ENCODE measurements around the gene ABCA9.
"Not testable (repeated sequence)": the region's sequence is repeated elsewhere in the genome, so short reads cannot be mapped to it uniquely, and the experiment has no call there.

Gene ABCA9

DNA sequence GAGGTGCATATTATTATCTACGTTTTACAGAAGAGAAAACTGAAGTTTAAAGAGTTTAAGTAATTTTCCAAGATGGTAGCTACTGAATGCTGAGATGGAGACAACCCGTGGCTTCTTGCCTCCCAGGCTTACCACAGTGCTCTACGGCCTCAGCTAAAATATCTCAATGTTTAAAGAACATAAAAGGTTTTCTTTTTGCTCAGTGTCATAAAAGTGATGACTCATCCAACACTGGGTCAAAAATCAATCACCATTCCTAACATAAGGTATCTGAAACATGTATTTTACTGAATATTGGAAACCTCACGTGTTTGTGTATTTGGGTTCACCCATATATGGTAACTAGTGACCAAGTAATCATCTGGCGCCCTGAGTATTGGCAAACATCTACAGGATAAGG lies 18.4 kb downstream of the ABCA9 start:
- DNase-seq (ENCODE audit: low spot score), result no peak

DNA sequence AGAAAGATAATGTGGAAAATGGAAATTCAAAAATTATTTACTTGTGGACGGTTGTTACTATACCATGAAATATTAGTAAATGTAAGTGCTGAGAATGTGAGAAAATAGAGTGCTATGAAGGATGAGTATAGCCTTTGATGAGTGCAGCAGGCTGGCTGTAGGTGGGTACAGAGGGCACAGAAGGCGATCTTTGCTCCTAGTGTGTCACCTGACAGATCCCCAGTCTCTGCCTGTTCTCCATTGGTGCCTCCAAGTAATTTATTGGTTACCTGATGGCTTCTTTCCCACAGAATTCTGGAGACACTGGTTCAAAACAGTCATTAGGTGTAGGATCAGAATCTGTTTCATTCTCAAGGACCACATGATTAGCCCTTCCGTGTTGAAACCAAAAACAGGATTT lies 28.9 kb downstream of the ABCA9 start:
- DNase-seq (ENCODE audit: low spot score), result no peak

DNA sequence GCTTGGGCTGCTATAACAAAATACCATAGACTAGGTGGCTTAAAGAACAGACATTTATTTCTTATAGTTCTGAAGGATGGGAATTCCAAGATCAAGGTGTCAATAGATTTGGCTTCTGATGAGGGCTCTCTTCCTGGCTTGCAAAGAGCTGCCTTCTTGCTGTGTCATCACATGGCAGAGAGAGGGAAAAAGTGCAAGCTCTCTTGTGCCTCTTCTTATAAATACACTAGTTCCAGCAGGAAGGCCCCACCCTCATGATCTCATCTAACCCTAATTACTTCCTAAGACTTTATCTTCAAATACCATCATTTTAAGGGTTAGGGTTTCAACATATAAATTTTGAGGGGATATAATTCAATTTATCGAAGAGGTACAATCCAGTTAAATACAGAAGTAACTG lies 30.6 kb downstream of the ABCA9 start:
- DNase-seq (ENCODE audit: low spot score), result no peak

DNA sequence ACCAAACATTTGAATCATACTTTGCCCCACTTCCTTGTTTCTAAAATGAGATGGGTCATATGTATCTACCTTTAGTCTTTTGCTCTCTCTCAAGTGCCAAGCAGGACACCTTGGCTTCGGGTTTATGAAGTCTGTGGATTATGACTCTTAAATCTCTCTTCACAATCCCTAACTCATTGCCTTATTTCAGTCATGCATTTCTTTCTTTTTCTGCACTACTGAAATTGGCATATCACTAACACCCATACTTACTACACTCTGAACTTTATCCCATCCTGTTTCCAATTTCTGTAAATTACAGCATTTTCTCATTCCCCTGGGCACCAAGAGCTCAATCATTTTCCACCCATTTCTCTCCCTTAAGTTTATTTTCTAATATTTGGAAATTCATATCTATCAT lies 42.0 kb downstream of the ABCA9 start:
- DNase-seq (ENCODE audit: low spot score), result no peak

DNA sequence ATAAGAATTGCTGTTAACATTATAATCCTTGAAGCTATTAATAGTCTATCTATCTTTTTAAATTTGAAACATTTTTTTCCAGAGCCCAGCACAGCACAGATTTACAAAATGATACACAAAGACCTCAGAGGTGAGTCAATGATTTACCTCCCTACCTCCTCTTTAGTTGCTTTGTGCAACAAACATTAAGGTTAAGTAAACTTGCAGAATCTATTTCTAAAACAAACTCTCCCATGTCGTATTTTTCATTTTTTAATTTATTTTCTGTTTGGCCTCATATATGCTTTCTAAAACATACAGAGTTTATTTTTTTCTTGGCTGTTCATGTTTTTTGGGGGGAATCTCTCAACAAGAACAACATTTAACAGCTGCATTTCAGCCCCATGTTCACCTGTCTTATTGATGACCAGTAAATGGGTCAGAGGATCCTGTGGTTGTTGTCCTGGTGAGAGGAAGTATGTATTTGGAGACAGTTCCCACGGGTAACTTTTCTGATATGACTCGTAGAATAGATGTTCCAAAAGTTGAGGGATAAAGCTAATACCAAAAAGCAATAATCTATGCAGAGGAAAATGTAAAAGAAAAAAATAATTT lies 42.6 kb downstream of the ABCA9 start:
- no peak for DNase-seq (ENCODE audit: low spot score)

DNA sequence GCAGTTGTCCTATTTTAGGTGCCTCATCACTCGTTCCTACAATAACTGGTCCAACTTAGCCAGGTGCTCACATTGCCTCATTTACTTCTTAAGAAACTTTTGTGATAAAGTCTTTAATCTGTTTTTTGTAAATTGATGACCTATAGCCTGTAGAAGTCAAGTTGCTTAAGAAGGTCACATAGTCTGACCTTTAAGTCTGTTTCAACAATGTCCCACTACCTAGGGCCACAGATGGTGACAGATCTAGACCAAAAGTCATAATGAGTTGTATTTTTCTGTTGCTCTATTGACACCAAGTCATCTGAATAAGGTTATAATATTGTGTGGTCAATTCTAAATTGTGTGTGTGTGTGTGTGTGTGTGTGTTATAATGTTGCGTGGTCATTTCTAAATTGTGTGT lies 45.1 kb downstream of the ABCA9 start:
- DNase-seq (ENCODE audit: low spot score), result no peak

DNA sequence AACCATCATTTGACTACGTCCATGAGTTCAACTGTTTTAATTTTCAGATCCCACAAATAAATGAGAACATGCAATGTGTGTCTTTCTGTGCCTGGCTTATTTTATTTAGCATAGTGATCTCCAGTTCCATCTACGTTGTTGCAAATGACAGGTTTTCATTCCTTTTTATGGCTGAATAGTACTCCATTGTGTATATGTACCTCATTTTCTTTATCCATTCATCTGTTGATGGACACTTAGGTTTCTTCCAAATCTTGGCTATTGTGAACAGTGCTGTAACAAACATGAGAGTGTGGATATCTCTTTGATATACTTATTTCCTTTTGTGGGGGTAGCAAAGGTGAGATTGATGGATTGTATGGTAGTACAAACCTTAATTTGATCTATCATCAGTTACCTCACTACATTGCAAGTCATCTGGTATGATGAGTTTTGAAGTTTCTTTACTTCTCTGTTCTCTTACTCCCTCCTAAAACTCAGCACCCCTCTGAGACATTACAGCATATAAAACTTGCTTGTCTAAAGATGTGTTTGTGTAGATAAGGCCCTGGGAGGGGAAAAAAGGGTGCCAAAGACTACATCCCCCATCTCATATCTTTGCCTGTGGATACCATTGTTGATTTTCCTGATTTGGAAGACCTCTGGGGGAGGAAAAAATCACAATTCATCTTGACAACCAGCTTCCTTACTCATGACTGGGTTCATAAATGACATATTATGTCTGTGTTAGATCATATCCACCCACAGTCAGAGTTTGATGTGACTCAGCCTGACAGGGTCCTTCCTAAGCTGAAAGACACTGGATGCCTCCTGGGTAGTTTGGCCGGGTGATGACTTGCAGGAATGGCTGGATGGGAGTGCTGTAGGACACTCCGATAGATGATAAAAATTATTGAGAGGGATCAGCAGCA lies 47.6 kb downstream of the ABCA9 start:
- peak; percentile 17 for DNase-seq (ENCODE audit: low spot score)

DNA sequence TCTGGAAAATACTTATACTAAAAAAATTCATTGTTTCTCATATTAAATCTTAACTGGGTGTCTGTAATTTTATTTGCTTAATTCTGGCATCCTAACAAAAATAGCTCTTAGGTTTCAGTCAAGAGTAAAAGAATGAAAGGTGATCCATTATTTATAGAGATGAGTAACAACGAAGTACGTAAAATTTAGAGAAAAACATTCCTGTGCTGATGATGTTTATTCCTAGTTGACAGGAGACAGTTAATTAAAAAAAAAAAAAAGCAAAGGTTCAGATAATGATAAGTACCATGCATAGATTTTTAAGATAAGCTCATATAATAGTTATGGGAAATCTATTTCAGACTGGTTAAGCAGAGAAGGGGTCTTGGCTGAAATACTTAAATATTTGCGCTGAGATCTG lies 50.8 kb downstream of the ABCA9 start:
- no peak for DNase-seq (ENCODE audit: low spot score)

DNA sequence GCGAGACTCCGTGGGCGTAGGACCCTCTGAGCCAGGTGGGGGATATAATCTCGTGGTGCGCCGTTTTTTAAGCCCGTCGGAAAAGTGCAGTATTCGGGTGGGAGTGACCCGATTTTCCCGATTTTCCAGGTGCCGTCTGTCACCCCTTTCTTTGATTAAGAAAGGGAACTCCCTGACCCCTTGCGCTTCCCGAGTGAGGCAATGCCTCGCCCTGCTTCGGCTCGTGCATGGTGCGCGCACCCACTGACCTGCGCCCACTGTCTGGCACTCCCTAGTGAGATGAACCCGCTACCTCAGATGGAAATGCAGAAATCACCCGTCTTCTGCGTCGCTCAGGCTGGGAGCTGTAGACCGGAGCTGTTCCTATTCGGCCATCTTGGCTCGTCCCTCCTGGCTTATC lies 56.0 kb downstream of the ABCA9 start:
- DNase-seq (ENCODE audit: low spot score), result not testable (repeated sequence)

DNA sequence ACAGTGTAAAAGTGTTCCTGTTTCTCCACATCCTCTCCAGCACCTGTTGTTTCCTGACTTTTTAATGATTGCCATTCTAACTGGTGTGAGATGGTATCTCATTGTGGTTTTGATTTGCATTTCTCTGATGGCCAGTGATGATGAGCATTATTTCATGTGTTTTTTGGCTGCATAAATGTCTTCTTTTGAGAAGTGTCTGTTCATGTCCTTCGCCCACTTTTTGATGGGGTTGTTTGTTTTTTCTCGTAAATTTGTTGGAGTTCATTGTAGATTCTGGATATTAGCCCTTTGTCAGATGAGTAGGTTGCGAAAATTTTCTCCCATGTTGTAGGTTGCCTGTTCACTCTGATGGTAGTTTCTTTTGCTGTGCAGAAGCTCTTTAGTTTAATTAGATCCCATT lies 61.0 kb downstream of the ABCA9 start:
- not testable (repeated sequence) for DNase-seq (ENCODE audit: low spot score)

DNA sequence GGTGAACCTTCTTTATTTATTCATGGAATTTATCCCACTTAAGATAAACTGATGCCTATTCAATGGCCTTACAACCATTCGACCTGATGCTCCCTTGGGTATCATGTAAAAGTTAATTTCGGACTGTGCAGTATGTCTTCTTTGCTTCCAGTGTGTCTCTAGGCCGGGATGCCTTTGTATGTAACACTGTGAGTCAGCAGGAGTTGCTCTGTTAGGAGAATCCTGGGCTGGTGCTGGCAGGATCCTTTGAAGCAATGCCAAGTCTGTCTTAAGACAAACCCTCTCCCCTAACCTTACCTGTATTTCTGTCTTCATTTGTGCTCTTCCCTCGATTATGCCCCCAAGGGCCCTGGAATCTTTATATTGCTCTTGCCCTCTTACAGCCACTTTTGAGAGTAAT lies 67.6 kb downstream of the ABCA9 start:
- DNase-seq (ENCODE audit: low spot score), result peak; percentile 21

DNA sequence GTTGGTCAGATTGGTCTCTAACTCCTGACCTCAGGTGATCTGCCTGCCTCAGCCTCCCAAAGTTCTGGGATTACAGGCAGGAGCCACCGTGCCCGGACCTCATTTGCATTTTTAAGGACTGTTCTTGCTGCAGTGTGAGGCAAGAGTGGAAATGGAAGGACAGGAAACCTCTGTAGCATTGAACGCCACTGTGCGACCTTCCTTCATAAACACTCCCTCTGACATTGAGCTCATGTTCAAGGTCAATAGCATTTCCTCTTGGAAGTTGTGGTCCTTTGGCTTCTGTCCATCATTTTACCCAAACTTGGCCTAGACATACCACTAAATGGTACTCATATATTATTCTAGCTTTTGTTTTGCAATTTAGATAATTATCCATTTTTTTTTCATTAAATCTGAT lies 72.8 kb downstream of the ABCA9 start:
- DNase-seq (ENCODE audit: low spot score), result no peak

DNA sequence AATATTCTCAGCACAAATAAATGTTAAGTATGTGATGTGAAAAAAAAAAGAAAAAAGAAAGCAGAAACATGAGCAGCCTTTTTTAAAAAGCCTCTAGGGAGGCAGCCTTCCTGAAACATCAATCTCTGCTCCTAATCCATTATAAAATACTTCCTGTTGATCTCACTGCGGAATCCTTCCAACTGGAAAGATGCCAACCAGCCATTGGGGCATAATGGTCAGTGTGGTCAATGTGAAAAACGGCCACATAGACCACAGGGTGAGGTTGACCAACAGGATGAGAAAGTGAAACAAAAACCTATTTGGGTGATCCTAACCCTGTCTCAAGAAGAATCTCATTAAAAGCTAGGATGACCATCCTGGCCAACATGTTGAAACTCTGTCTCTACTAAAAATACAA lies 79.4 kb downstream of the ABCA9 start:
- peak; percentile 75 for DNase-seq (ENCODE audit: low spot score)

DNA sequence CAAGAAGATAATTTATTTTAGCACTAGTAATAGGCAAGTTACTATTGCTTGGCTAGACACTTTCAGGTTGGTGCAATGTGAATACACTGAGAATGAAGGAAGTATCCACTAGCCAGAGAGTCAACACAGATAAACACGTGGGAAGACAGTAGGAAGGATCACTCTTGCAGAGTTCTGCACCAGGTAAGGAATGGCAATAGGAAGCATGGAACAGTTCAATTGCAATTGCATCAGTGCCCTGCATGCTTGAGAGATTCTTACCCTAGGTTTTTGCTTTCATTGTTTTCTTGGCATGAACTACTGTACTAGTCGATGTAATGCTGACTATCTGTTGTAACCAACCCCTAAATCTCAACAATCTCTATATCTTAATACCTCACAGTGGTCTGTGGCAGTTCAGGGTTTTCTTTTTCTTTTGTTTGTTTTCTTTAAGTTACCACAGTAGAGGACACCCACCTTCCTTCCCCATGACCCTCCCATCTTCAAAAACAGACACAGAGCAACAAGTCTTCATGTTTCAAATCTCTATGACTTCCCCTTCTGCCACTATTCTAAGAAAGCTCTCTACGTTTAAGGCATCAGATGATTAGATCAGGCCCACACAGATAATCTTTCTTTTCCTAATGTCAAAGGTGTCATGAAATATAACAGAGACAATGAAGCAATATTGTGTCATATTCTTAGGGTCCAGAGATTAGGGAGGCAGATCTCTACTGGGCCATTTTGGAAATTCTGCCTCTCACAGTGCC lies 87.5 kb downstream of the ABCA9 start:
- no peak for DNase-seq (ENCODE audit: low spot score)

DNA sequence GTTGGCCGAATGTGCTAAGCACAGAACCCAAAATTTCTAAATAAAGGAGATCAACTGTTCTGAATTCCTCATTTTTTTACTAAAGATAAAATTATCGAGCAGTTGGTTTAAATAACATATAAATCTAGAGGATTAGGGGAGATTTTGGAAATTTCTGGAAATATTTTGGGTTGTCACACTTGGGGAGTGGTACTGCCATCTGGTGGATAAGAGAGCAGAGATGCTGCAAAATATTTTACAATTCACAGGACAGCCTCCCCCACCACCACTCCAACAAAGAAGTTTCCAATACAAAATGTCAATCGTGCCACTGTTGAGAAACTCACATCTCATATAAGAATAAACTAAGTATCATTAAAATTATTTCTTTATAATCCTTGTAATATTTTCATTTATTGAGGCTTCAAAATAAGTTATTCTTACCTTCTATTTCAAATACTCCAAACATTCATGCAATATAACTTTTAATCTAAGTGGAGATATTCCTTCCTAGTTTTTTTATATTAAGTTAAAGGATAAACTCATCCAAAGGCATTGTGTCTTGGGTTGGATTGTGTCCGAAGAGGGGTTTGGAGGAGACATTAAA lies 88.5 kb downstream of the ABCA9 start:
- peak; percentile 59 for DNase-seq (ENCODE audit: low spot score)

DNA sequence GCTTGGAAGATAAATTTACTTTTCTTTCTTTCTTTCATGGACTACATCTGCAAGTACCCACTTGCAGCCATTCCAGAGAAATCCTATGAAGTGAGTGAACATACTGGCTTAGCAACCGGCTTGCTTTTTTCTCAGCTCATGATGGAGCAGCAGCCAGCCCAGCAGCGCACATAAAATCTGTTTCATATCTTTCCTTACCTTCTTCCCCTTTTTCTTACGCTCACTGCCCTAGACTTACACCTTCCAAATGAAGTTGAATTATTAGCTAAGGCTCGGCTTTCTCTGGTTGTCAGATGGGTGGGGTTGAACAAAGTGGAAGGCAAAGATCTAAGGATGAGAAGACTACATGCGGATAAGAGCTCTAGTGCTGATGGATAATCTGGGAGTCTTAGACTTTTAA lies 91.6 kb downstream of the ABCA9 start:
- no peak for DNase-seq (ENCODE audit: low spot score)

DNA sequence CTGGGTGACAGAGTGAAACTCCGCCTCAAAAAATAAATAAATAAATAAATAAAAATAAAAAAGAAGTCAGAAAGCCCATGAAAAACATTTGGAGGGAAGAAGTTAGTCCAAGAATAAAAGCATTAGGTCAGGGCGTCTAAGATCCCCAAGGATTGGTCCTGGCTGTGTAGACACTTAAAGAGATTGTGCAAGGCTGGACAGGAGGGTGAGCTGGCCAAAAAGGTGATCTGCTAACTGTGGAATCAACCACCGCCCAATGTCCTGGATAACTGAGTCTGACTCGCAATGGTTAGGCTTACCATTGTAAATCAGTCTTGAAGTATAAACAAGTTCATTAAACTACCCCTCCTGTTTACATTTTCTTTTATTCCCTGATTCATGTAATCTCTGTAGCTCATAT lies 96.8 kb downstream of the ABCA9 start:
- DNase-seq (ENCODE audit: low spot score), result no peak

DNA sequence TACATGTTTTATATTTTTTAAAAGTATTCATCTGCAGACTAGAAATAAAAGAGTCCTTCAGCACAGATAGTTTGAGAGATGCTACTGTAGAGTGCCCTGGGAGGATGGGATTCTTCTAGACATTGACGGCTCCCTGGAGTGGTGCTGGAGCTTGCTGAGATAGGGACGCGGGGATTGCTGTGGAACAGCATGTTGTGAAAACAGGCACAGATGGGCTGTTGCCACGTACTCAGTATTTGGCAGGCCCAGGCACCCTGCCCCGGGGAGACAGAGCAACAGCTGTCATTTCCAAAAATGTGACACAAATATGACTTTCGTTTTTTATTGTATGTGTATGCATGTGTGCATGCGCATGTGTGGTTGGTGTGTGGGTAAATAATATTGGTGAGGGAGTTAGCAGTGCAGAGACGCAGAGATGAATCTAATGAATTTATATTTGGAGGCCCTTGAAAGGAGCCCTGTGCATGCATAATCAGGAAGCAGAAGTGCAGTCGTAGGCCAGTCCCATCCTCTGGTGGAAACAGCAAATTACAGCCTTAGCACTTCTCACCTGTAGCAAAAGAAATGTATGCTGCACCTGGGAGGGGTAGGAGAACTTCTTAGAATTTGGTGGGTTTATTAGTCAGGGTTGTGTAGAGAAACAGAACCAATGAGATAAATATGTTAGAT lies 99.4 kb downstream of the ABCA9 start:
- DNase-seq (ENCODE audit: low spot score), result no peak

DNA sequence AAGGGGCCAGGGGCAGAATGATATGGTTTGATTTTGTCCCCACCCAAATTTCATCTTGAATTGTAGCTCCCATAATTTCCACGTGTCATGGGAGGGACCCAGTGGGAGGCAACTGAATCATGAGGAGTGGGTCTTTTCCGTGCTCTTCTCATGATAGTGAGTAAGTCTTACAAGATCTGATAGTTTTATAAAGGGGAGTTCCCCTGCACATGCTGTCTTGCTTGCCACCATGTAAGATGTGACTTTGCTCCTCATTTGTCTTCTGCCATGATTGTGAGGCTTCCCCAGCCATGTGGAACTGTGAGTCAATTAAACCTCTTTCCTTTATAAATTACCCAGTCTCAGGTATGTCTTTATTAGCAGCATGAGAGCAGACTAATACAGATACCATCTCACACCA lies 101.6 kb downstream of the ABCA9 start:
- DNase-seq (ENCODE audit: low spot score), result not testable (repeated sequence)

DNA sequence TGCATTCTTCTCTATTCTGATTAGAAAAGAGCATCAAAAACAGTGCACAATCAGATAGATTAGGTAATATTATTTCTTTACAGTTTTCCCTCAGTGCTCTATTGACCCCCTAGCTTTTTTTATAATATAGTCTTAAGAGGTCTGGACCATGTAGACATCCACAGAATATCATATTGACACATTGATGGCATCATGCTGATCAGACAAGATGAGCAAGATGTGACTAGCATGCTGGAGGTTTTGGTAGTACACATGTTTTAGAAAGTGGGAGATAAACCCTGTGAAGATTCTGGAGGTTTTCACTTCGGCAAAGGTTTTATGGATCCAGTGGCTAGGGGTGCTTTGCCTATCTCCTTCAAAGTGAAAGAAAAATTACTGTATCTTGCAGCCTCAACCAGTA lies 102.8 kb downstream of the ABCA9 start:
- no peak for DNase-seq (ENCODE audit: low spot score)

DNA sequence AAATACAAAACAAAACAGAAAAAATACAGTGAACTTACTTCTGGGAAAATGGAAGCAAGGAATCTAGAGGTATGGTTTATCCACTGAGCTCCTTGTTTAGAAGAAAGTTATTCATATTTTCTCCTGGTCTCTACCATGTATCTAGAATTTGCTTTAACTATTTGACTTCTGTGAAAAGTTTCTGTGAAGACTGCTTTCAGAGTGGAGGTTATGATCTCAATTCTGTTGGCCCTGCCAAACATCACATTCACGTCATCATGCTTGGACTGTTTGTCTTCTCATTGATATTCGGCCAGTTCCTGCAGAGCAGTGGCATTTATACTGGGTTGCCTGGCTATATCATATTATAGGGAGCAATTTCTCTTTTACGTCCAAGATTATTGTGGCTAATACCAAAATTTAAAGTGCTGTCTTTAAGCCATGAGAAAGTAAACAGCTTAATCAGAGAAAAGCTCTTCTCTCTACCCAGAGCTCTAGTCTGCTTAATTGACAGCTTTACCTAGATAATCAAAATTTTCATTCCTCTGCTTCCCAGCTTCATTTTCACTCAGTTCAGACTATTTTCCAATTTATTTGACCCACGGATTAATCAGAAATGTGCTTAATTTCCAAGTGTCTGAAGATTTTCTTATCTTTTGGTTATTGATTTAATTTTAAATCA lies 105.4 kb downstream of the ABCA9 start, which contains the start of gene ABCA8:
Gene ABCA8 (minus strand): TSS at position 212 of the 661 bp plus-strand sequence. CDS start 13,358 bp downstream, outside the sequence.
- peak; percentile 22 for DNase-seq (ENCODE audit: low spot score)

Data from AG20443 (cell line).